Ramos (cell line): Measurements from ENCODE around the gene ANKRA2.
"Not testable (repeated sequence)": the region's sequence is repeated elsewhere in the genome, so short reads cannot be mapped to it uniquely, and the experiment has no call there.

Experiments used
- in situ Hi-C: fragments of 300-500 bp; cut with MboI; formaldehyde crosslinking; loops from one replicate; pipeline ENCODE4 v1.14.3; 2022; ENCODE audit warnings: low sequenced_read_pairs; ENCODE audit not compliant: unreplicated experiment

ANKRA2 gene

GRCh38 chr5:73508521-73508920 lies 56.9 kb downstream of the ANKRA2 start:
- in situ Hi-C loops = not testable (repeated sequence)

DNA sequence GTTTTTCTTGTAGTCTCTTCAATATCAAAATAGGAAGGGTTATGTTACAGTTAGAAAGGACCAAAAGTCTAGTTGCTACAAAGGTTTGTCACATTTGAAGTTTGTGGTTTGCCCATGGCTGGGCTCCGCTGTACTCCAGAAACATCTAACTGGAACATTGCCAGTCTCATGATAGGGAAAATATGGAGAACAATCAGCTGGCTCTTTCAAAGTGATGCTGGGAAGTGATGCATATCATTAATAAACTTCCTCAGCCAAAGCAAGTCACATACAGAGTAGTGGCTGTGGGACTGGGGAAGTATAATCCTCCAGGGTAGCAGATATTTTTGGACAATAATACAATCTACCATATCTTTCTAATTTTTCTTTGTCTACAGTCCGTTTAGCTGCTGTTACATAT lies 58.4 kb downstream of the ANKRA2 start:
- in situ Hi-C loops = no loop called here

- in situ Hi-C loops = no loop called here
Observed at GRCh38 chr5:73506459-73506955, 58.9 kb downstream of the ANKRA2 start.
